NCI-H1092 (cell line): ENCODE results near the gene ANKRD1.

ENCODE experiments used
- DNase-seq: peaks from one replicate; lab custom pipeline; 2025; lab: John Stamatoyannopoulos, UW

ANKRD1 gene

DNA sequence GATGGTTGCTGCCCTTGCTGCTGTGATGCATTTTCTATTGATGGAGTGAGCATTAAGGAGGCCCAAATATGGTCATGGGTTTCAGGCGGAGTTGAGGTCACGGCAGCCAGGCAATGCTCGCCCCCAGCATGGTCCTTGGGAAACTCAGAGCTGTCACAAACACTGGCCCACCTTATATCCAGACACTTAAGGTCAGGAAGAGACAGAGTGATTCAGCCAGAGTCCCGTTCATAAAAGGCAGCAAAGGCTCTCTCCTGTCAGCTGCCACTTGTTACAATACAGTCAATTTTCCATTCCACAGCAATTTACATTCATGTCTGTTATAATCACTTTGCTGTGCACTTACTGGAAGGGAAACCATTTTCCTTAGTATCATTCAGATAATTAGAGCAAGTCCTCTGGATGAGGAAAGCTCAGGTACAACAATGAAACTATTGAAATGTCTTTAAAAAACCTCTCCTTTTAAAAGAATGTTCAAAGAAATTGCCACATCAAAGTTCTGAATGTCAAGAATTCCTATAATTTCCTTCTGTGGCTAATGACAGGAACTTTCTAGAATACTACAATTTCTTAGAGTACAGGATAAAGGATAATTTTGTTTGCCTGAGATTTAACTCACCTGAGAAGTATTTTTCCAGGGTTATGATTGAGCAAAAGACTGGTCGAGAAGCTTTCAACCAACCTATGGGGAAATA lies 14.8 kb upstream of the ANKRD1 start:
- no peak for DNase-seq

DNA sequence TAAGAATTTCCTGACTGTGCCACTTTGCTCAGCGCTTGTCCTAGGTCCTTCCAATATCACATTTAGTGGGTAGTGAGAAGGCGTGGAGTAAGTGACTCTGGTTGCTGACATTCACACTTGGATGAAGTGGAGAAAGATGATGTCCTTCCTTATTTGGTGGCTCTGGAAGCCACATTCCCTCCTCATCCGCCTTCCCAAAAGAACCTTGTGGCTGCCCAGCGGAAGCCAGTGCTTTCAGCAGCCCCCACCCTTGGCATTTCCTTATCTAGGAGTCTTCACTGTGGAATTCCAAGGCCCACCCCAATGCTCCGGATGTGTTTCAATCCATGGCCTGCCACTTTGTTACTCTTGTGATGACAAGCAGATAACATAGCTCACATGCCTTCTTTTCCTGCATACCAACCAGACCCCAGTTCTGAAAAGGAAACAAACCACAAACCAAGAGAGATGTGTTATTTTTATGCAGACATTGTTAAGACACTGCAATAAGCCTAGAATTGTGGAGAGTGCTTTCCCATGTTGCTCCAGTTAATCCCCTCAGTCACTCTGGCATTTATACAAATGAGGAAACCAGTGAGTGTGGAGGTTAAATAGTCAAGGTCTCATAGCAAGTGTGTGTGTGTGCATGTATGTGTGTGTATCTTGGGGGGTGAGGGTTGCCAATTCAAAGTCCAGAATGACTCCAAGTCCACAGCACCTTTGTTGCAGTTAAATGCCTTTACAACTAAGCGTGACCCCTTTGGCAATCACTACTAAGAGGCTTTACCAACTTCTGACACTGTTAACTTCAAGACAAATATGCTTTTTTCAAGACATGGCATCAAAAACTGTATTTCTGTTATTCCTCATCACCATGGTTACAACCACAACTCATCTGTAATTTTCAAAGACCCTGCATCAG lies 10.3 kb upstream of the ANKRD1 start:
- no peak for DNase-seq

DNA sequence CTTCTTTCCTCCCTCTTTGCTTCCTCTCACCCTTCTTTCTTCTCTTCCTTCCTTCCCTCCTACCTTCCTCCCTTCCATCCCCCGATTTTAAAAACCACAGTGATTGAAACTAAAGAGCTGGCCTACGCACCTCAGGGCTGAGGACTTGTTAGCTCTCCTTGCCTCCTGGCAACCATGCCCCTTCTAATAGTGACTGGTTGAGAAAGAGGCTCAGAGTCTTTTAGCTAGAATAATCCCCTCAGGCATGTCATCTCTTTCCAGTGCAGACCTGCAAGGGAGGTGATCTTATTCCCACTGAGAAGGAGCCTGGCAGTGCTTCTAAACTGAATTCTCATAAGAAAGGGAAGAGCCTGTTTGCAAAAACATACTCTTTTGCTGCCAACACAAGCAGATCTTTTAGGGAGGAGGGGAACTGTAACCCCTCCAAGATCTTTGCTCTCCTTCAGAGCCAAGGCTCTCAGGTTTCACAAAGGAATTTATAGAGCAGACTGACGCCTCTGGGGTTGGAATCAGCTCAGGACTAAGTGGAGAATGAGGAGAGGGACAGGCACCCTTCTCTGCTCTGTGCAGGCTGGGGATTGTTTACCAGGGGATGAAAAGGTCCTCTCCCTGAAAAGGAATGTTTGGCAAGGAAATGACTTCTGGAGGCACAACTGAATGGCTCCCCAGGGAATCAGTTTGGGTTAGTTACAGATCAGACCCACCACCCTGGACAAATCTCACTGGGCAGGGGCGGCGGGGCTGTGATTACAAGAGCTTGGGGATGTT lies 9.4 kb upstream of the ANKRD1 start:
- DNase-seq, result no peak

DNA sequence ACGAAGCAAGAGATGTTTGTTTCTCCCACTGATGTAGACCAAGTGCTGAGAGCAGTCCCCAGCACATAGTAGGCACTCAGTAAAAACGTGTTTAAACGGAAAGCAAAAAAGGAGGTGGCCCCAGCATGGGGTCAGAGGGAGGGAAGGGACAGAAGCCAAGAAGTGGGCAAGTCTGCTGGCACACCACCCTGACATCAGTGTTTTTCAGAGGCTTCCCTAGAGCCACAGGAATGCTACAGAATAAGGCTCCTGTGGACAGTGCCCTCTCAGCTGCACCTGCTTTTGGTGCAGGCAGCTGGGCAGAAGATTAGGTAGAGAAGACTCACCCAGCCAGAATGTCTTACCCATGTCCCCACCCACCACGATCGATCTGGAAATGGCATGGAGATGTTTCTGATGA lies 8.3 kb upstream of the ANKRD1 start:
- no peak for DNase-seq

DNA sequence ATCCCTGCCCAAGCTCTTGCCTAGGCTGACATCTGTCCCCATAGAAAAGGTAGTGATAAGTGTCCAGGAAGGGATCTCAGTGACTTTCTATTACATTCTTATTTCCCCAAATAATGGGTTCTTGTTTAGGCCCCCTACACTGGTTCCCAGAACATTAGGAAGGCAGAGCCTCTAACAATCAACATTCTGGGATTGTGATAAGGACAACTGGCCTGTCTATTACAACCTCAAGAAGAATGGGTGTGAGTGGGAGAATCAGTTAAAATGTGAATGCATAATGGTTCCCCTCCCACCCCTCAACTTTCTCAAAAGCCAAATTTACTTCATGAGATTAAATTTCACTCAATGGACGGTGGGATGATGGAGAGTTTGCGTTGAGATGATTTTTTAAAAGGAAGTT lies 6.4 kb upstream of the ANKRD1 start:
- no peak for DNase-seq

DNA sequence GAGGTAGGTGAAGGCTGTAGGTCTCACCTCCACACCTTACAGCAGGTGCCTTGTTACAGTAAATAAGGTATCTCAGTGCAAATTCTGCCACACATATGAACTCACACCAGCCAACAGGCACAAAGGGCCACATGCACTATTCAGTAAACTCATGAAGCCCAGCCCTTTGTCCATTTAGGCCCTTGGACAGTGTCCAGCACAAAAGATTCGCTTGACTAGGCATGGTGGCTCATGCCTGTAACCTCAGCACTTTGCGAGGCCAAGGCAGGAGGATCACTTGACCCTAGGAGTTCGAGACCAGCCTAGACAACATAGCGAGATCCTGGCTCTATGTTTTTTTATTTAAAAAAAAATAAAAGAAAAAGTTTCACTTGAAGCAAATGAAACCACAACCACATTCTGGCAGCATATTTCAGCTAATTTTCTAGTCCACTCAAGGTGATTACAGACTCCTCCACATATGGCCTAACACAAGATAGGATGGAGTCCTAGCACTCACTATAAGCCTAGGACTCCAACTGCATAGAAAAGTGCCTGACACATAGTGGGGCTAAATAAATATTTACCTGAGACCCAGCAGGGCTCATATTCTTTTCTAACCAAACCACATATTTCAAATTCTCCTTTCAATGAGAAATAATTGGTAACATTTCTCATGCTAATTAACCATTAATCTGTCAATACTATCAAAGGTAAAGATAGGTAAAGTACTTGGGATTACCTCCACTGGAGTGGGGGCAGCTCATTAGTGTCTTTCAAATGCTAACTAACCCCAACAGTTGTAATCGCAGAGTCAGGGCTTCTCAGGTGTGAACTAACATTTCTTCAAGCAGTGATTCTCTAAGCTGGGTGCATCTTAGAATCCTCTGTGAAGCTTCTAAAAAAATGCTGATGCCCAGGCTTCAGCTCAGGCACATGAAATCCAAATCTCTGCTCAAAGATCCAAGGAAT lies 4.5 kb upstream of the ANKRD1 start:
- DNase-seq, result no peak

DNA sequence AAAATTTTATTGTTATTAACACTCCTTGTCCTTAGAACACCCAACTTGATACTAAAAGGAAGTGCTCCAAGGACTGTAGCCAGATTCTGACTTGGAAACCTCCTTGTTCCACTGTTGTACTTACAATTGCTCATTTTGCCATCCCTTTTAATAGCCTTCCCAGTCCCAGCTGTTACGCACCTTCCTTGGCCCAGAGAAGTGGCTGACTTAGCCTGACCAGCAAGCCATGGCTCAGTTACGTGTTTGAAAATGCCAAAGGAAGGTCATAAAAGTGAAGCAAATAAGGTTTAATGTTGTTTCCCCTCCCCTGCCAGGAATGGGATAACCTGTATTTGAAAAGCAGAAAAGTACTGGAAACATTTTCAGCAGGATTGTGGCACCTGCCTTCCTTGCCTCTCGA lies 3.7 kb upstream of the ANKRD1 start:
- DNase-seq, result no peak

DNA sequence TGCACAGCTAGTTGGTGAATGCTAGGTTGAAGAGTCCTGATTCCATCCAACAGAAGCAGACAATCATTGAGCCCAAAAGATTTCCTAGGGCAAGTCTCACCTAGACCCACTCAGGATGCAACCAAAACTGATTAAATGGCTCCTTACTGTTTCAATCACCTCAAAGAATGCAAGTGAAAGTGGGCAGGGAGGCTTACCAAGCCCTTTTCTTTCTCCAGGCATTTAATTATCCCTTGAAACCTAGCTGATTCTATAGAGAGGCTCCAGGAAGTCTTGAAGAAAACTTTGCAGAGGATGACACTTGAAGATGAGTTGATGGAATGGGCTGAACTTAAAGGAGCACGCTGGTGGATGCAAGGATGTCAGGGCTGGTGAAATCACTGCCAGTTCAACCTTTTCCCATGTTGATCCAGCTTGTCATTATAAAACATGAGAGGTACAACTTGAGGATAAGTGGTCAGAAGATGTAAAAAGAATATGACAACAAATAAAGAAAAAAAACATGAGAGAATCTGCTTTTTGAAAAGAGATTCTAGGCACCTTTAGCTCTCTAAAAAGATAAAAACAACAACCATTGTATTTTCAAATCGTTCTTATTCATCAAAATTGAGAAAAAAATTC lies 2.3 kb upstream of the ANKRD1 start:
- no peak for DNase-seq

DNA sequence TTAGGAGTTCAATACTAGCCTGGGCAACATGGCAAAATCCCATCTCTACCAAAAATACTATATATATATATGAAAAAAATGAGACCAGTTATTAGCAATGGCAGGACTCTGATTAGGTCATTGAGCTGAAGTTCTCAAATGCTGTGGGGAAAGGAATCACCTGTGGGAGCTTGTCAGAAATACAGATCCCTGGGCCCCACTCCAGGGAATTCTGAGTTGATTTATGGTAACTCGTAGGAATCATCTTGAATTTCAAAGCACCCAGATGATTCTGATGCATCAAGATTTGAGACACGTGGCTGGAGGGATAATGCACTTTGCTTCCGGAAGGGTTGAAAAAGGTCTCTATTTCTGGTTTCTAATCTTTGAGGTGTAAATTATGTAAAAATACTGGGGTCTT lies 1.0 kb upstream of the ANKRD1 start:
- DNase-seq, result no peak

DNA sequence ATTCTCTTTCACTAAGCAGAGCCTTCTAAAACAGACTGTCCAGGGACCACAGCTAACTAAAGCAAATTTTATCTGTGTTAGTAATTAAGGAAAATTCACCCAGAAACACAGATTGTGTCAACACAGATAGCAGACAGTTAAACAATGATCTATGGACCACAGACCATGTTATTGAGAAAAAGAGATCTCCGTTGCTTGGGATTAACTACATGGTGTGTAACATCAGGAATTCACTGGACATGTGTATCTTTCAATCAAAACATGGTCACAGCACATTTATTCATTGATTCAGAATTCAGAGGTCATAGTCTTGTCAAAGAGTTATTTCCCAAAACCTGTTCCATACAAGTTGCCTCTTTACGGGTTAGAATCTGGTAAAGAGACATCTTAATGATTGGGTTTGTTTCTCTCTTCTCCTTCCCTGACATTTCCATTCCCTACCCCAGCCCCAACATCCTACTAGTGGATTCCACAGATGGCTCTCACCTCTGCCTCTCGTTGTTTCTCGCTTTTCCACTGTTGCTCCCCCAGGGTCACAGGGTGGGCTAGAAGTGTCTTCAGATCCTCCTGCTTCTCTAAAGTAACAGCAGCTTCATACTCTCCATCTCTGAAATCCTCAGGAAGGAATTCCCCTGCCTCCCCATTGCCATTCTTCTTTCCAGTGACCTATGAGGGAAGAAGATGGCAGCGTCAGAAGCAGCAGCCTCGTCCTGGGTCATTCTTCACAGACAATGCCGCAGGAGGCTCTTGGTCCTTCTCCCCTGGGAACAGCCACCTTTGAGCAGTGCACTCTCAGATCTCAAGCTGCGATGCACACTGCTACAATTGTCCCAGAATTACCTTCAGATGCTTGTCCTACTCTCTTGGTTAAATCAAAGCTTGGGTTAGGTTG lies 958 bp downstream of the ANKRD1 start:
- no peak for DNase-seq

DNA sequence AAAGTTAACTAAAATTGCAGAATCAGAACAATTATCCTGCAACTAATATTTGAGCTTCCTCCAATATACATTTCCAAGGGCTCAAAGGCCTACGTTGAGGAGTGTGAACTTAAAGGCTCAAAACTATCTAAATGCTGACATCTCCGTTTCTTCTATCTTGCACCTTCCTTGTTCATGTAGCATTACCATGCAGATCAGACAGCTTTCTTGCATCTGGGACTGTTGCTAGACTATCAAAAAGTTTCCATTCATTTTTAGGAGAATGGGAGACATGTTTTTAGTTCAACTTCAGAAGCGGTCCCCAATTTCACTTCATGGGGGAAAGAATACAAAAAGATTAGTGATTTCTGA lies 2.9 kb downstream of the ANKRD1 start:
- DNase-seq, result no peak

DNA sequence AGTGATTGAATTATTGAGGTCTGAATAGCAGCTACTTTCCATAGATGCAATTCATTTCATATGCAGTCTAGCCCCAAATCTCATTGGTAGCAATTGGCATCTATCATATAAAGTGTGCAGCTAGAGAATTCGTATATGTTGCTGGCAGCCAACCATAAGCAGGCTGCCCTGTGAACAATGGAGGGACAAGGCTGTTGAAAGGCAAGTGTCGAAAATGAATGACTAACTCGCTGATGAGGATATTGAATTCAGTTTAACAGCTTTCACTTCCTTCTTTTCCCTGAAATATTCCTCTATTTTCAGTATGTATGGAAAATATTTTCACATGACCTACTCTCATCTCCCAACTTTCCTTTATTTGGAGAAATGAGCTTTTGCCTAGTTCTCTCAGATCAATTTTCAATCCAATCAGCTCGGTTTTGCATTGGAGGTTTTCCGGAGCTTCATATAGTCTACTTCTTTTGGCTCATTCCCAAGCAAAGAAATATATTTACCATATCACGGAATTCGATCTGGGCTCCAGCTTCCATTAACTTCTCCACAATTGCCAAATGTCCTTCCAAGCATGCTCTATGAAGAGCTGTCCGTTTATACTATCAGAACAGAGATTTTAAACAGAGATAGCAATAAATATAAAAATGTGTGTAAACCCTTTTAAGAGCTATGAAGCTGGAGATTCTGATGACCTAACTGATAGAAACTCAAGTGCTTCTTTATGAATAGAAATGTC lies 3.5 kb downstream of the ANKRD1 start:
- DNase-seq, result no peak

DNA sequence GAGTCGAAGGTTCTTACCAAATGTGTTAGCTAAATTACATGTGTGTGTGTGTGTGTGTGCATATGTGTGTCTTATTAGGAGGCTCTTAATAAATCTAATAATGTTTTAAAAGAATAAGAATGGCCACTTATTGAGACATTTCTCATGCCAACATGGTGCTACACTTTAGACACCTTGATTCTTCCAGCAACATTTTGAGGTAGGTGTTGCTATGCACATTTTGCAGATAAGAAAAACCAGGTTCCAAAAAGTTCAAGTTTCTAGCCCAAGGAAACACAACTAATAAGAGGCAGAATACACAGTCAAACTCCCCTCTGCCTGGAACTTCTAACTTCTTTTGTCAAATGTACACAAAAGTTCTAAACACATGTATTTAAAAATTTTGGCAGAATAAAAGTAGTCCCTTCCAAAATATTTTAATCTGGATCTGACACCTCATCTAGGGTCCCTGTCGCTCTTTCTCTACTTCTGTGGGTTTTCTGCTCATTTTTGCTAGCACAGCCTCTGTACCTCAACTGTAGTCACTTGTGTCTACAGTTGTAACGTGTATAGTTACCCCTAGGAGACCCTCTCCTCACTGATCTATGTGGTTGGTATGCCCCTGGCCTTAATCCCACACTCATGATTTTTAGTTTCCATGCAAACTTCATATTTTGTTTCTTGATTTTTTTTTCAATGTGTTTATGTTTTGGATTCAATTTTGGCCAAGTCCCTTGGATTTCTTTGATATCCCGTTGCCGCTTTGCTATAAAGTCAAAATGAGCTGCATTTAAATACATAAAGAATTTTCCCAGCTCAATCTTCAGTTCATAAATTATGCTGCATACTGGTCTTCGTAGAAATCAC lies 4.3 kb downstream of the ANKRD1 start:
- DNase-seq, result no peak

DNA sequence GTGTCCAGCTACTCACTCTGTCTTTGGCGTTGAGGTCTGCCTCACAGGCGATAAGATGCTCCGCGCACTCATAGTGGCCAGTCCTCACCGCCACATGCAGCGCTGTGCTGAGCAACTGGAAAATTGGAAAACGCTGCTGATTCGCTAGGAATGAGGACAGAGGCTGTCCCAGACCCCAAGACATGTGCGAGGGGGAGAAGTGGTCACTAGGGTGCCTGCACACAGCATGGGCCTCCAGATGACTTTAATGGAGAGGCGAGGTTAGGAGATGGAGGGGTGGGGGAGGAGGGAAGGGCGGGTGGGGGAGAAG lies 5.2 kb downstream of the ANKRD1 start:
- DNase-seq, result no peak

DNA sequence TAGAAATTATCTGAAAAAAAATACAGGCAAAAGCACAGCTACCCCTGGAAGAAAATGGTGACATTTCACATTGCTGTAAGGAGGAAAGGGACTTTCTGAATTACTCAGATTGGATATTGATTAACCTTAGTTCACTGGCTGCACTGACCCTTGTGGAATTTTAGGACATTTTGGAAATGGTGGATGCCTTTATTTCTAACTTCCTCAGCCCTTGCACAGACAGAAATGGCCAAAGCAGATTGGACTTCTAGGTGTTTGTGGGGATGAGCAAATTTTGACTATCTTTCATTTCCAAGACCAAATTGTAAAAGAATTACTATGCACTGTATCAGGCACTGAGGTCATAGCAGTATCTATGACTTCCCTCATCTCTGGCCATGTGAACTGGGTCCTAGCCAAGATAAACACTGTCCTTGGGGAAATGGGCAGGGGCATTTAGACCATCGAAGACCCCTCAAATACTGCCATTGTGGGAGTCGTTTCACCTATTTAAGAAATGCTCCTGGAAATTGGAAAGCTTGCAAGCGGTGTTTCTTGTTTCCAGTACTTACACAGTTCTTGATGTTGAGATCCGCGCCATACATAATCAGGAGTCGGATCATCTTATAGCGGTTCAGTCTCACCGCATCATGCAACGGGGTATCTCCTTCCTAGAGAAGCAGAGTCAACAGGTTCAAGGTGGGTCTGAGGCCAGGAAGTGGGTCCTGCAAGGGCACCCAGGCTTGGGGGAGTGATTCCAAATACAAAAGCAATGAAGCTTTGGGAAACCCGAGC lies 5.7 kb downstream of the ANKRD1 start:
- no peak for DNase-seq

DNA sequence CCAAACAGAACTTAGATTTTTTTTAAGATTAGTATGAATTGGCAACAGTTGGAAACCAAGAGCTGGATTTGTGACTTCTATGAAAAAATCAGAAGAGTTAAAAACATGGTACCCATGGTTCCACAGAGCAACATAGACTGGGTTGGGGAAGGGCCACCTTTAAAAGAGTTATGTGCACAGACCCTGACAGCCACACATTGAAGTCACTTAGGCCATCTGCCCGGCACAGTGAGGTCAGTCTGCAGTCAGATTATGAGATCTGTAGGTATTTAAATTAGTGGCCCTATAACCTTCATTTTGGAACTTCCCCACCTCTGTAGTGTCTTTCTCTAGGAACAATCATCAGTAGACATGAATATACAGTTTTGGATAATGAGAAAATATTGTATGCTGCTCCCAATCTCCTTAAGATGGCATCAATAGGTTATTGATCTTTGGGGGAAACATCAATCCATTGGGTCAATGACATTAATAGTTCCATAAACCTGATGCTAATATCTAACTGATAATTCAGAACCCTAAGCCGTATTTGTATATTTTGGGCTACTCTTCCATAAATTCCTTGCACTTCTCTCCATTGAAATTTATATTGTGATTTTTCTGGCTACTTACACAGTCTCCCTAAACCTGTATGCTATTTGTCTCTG lies 7.0 kb downstream of the ANKRD1 start:
- DNase-seq, result no peak

DNA sequence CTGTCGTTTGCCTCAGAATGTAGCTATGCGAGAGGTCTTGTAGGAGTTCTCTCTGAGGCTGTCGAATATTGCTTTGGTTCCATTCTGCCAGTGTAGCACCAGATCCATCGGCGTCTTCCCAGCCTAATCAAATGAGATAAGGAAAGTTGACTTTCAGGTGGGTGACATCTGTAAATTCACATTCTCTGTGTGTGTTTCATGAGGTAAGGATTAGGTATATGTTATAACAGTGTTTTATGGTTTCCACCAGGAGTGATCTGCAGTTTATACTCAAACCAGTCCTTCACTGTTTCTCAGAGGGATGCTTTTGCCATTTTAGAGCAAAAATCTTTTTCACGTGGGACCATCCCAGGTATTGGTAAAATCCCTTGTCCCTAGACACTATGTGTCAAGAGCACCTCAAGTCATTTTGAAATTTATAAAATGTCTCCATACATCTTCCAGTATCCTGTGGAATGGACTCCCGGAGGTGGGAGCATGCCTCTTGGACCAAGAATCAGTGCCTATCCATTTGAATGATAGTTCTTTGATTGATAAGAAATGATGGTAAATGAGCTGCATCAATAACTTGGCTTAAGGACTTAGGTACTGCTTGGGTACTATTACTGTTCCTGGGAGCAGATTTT lies 7.9 kb downstream of the ANKRD1 start:
- no peak for DNase-seq
